ENCODE results near the gene CRYBG1. TPM values are rescaled to one million over a fixed set of nuclear protein-coding genes. Genes with fewer than 3 reads are reported as not detected.
A peak's percentile ranks its signal among the peaks of the same experiment; 100 is the strongest.

Gene CRYBG1
- total RNA-seq, 1 donor from 2014 or later = 27.5 TPM

DNA sequence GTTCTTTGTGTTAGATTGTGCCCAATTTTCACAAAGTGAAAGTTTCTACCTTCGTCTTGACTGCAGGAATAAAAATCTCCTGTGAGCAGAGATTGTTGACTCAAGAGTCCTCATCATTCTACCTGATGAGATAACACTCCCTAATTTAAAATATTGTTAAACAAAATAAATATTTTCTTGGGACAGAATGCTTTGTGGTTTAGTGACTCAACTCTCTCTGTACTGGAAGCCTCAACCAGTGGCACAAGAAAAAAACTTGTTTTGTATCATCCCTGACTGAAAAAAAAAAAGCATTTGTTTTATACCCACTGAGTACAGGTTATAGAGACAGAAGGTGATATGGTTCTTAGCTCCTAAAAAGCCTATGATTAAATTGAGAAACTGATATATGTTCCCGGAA, 78.9 kb downstream of the CRYBG1 start:
- intact Hi-C loops (cut with micrococcal nuclease) = no loop called here
- Mint-ChIP-seq H3K4me1 (ENCODE audit: low read depth) (peaks cover 12% of the 10 kb centered on the region), H3K27me3 (ENCODE audit: low read depth) (peaks cover 56% of the 10 kb centered on the region)

DNA sequence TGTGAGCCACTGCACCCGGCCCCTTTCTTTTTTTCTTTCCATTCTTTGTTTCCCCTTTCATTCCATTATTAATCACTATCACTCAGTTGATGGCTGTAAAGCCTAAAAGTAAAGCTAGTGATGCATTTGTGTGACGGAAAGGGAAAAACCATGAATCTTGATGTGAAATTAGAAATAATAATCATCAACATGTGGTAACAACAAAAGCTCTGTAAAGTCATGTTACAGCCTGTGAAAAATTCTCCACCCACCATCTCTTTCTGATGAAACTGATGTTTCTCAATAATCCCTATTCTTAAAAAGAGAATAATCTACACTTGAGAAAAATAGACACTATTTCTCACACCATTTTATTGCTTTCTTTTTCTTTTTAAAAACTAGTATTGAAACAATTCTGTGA, 80.0 kb downstream of the CRYBG1 start:
- intact Hi-C loops (cut with micrococcal nuclease) = no loop called here
- DNase-seq (ENCODE audit: low spot score) = no peak
- Mint-ChIP-seq H3K4me1 (ENCODE audit: low read depth) (peaks cover 13% of the 10 kb centered on the region), H3K36me3 (ENCODE audit: low read depth) (no peaks in the 10 kb centered on the region), H3K27me3 (ENCODE audit: low read depth) (peaks cover 53% of the 10 kb centered on the region), H3K4me3 (ENCODE audit: low read depth) (no peak overlapping the region), H3K27ac (no peak overlapping the region), H3K9me3 (no peaks in the 10 kb centered on the region)

More for the DNA sequence above, 78.9 kb downstream of the CRYBG1 start:
- Mint-ChIP-seq H3K4me3 (ENCODE audit: low read depth) (no peak overlapping the region), H3K36me3 (ENCODE audit: low read depth) (no peaks in the 10 kb centered on the region), H3K9me3 (no peaks in the 10 kb centered on the region), H3K27ac (no peak overlapping the region)
- DNase-seq (ENCODE audit: low spot score) = no peak

DNA sequence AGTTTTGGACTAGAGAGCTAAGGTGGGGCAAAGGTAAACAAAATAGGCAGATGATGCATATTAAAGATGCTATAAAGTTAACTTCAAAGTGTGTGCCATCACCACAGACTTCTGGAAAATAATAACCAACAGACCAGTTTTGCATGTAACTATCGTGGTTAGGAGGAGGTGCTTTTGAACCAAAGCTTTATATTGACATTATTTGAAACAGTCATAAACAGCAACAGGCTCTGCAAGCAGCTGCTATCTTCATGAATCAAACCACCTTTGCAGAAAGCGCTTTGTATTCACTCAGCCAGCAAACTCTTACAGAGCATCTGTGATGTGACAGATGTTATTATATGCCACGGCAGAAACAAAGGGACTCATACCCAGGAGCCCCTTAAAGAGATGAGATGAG, 81.9 kb downstream of the CRYBG1 start:
- no peak for DNase-seq (ENCODE audit: low spot score)
- Mint-ChIP-seq H3K27me3 (ENCODE audit: low read depth) (peaks cover 53% of the 10 kb centered on the region), H3K36me3 (ENCODE audit: low read depth) (no peaks in the 10 kb centered on the region), H3K4me3 (ENCODE audit: low read depth) (no peak overlapping the region), H3K9me3 (no peaks in the 10 kb centered on the region), H3K4me1 (ENCODE audit: low read depth) (peaks cover 13% of the 10 kb centered on the region), H3K27ac (no peak overlapping the region)
- intact Hi-C loops (cut with micrococcal nuclease) = no loop called here

DNA sequence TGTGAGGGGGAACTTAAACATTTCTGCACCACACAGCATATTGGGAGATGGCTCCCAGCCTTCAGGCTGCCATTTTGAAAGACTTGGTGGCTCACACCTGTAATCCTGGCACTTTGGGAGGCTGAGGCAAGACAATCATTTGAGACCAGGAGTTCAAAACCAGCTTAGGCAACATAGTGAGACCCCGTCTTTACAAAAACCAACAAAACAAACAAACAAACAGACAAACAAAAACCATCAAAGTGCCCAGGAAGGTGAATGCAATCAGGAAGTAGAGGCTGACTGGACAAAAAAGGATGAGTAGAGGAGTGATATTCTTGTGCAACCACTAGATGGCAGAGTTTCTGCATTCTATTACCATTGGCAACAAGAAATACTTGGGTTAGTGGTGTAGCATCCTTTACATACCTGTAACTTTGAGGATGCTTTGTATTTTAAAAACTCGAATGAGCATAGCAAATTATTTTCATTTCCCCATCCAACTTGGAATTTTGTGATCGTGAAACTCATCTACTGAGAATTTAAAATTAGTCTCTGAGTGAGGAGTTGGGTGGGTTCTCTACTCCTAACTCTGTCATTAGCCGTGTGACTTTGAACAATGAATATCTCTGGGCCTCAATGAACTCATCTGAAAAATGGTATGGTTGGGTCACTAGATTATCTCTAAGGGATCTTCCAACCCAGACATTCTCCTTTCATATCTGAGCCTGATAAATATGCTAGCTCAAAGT, 84.4 kb downstream of the CRYBG1 start:
- DNase-seq (ENCODE audit: low spot score) = peak; percentile 18

DNA sequence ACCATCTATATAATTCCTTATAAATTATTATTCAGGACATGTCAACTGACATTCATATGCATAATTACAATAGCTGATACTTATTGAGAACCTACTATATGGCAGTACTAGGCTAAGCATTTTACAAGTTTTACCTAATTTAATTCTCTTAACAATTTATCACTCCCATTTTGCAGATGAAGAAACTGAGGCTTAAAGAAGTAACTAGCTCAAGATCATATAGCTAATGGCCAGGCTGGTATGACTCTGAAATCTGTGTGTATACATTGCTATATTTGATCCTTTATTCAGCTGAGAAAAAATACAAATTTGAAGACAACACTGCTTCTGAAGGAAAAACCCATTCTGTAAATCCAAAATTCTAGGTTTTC, 85.0 kb downstream of the CRYBG1 start:
- no peak for DNase-seq (ENCODE audit: low spot score)
- Mint-ChIP-seq H3K27ac (no peak overlapping the region), H3K9me3 (no peaks in the 10 kb centered on the region), H3K4me1 (ENCODE audit: low read depth) (peaks cover 20% of the 10 kb centered on the region), H3K27me3 (ENCODE audit: low read depth) (peaks cover 33% of the 10 kb centered on the region), H3K36me3 (ENCODE audit: low read depth) (no peaks in the 10 kb centered on the region), H3K4me3 (ENCODE audit: low read depth) (no peak overlapping the region)
- intact Hi-C loops (cut with micrococcal nuclease) = loop anchor here (1.0 to 5.0 kb wide), 3 partner anchors 110 to 437 kb away; no protein-coding TSS in a partner anchor

More for the DNA sequence above, 84.4 kb downstream of the CRYBG1 start:
- Mint-ChIP-seq H3K9me3 (no peaks in the 10 kb centered on the region), H3K36me3 (ENCODE audit: low read depth) (no peaks in the 10 kb centered on the region), H3K27ac (no peak overlapping the region), H3K4me1 (ENCODE audit: low read depth) (peaks cover 22% of the 10 kb centered on the region), H3K27me3 (ENCODE audit: low read depth) (peaks cover 37% of the 10 kb centered on the region), H3K4me3 (ENCODE audit: low read depth) (no peak overlapping the region)
- intact Hi-C loops (cut with micrococcal nuclease) = loop anchor here (1.0 to 5.0 kb wide), 3 partner anchors 110 to 437 kb away; no protein-coding TSS in a partner anchor

DNA sequence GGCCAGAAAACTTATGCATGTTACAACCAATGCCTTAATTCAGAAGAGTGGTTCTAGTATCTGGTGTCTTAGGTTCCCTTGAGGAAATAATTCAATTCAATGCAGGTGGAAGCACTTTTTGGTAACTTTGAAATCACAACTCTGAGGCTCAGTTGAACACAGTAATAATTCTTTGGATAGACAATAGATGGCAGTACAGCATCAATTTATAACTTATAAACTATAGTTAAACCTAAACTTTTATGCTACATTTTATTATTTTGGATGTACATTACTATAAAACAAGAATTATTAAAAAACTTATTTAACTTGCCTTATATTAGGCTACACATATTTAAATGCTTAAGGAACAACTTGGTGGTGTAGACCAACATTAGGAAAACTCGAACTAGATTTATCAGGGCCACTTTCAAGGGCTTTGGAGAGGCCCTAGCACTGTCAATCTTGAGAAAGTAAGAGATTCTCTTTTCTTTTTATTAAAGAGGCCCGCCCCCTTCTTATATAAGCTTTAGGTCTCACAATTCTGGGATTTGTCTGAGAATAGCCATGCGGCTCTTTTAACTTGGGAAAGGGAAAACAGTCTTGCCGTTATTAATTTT, 85.9 kb downstream of the CRYBG1 start:
- no peak overlapping the region for H3K27ac Mint-ChIP-seq
- H3K27me3 Mint-ChIP-seq (ENCODE audit: low read depth) = peaks cover 24% of the 10 kb centered on the region
- no peaks in the 10 kb centered on the region for H3K9me3 Mint-ChIP-seq
- H3K4me3 Mint-ChIP-seq (ENCODE audit: low read depth) = no peak overlapping the region
- H3K36me3 Mint-ChIP-seq (ENCODE audit: low read depth) = no peaks in the 10 kb centered on the region
- H3K4me1 Mint-ChIP-seq (ENCODE audit: low read depth) = peaks cover 20% of the 10 kb centered on the region
- intact Hi-C loops (cut with micrococcal nuclease) = loop anchor here (1.0 to 5.0 kb wide), 4 partner anchors 64 to 533 kb away; no protein-coding TSS in a partner anchor
- no peak for DNase-seq (ENCODE audit: low spot score)

DNA sequence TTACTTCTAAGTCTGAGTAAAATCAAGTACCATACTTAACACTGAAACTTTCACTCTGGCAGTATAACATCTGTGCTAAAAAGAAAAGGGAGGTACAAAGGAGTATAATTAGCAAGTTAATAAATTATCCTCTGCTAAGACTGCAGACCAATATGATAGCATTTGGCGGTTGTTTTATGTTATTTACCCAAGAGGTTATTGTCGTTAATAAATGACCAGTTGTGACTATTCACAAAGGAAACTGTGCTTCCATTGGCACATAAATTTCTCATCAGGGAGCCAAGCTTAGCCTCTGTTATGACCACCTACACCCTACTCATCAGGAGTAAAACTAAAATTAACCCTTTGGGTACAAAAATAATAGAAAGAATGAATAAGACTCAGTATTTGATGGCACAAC, 86.5 kb downstream of the CRYBG1 start:
- Mint-ChIP-seq H3K27ac (no peak overlapping the region), H3K4me3 (ENCODE audit: low read depth) (no peak overlapping the region), H3K36me3 (ENCODE audit: low read depth) (no peaks in the 10 kb centered on the region), H3K9me3 (no peaks in the 10 kb centered on the region), H3K27me3 (ENCODE audit: low read depth) (peaks cover 20% of the 10 kb centered on the region), H3K4me1 (ENCODE audit: low read depth) (peaks cover 19% of the 10 kb centered on the region)
- intact Hi-C loops (cut with micrococcal nuclease) = loop anchor here (1.0 to 5.0 kb wide), 4 partner anchors 64 to 532 kb away; no protein-coding TSS in a partner anchor
- no peak for DNase-seq (ENCODE audit: low spot score)

DNA sequence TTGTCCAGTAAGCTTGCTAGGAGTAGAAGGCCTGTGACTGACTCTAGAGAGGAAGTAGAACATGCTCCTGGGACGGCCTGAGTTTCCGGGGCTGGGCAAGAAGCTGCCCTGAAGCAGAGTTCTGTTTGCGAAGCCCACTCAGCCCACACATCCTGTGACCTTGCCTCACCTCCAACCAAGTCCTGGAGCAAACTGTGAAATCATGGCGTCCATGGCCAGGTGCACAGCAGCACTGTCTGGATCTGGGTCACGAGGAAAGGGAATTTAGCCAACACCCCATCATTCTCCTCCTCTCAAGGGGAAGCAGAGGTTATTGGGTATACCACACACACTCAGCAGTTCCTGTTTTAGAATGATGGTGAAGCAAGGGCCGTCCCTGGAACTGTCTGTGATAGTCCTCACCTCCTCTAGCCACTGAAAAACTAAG, 87.5 kb downstream of the CRYBG1 start:
- Mint-ChIP-seq H3K4me1 (ENCODE audit: low read depth) (peaks cover 14% of the 10 kb centered on the region), H3K36me3 (ENCODE audit: low read depth) (no peaks in the 10 kb centered on the region), H3K27me3 (ENCODE audit: low read depth) (peaks cover 10% of the 10 kb centered on the region), H3K4me3 (ENCODE audit: low read depth) (no peak overlapping the region), H3K9me3 (no peaks in the 10 kb centered on the region), H3K27ac (no peak overlapping the region)
- intact Hi-C loops (cut with micrococcal nuclease) = loop anchor here (2.0 to 5.0 kb wide), 3 partner anchors 63 to 434 kb away; no protein-coding TSS in a partner anchor
- DNase-seq (ENCODE audit: low spot score) = no peak

DNA sequence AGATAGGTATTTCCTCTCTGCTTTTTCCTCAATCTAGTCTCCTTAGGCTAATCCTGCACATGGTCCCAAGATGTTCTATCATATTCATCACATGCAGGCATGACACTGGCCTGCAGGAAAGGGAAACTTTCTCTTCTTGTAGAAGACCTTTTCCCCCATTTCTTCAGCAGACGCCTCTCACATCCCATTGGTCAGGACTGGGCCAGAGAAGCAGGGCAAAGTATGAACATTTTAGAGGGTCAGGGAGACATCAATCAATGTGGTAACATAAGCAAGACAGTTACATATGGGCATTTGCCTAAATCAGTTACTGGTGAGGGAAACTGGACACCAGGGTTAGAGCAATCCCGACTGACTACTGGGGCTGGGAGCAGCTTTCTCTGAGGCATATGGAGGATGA, 90.1 kb downstream of the CRYBG1 start:
- H3K4me3 Mint-ChIP-seq (ENCODE audit: low read depth) = no peak overlapping the region
- H3K36me3 Mint-ChIP-seq (ENCODE audit: low read depth) = no peaks in the 10 kb centered on the region
- H3K27me3 Mint-ChIP-seq (ENCODE audit: low read depth) = peaks cover 3% of the 10 kb centered on the region
- H3K4me1 Mint-ChIP-seq (ENCODE audit: low read depth) = peaks cover 12% of the 10 kb centered on the region
- H3K27ac Mint-ChIP-seq = no peak overlapping the region
- H3K9me3 Mint-ChIP-seq = no peaks in the 10 kb centered on the region
- no peak for DNase-seq (ENCODE audit: low spot score)
- intact Hi-C loops (cut with micrococcal nuclease) = no loop called here

DNA sequence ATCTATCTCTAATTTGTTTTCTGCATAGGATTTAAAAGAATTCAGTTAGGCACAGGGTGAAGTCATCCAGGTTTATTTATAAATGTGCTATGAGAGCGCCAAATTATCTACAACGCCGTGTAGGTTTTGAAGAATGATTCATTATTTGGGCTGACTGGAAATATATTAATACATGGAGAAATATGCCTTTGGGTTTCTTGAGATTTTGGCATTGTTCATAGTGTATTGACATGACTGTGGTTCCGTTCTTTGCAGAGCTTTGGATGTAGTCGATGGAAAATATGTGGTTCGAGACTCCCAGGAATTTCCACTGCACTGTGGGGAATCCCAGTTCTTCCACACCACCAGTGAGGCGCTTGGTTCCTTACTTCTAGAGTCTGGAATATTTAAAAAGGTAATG, 90.9 kb downstream of the CRYBG1 start:
- no peaks in the 10 kb centered on the region for H3K36me3 Mint-ChIP-seq (ENCODE audit: low read depth)
- H3K4me3 Mint-ChIP-seq (ENCODE audit: low read depth) = no peak overlapping the region
- no peak overlapping the region for H3K27ac Mint-ChIP-seq
- H3K9me3 Mint-ChIP-seq = no peaks in the 10 kb centered on the region
- peaks cover 12% of the 10 kb centered on the region for H3K4me1 Mint-ChIP-seq (ENCODE audit: low read depth)
- intact Hi-C loops (cut with micrococcal nuclease) = no loop called here
- peaks cover 2% of the 10 kb centered on the region for H3K27me3 Mint-ChIP-seq (ENCODE audit: low read depth)
- DNase-seq (ENCODE audit: low spot score) = no peak

DNA sequence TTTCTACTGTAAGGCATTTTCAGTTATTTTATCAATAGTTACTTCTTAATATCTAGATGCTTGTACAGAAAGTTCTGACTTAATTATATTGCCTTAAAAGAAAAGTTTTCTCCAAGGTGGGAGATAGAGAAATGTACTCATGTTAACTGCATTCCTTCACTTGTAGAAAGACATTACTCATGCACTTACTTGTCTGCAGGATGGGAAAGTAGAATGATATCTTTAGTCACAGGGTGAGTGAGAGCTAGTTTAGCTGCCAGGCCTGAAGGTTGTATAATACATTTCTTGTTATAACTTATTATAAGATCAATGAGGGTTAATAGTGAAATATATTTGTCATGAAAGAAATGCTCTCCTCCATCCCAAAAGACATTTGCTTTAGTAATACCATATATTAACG, 92.1 kb downstream of the CRYBG1 start:
- H3K4me3 Mint-ChIP-seq (ENCODE audit: low read depth) = no peak overlapping the region
- peaks cover 11% of the 10 kb centered on the region for H3K4me1 Mint-ChIP-seq (ENCODE audit: low read depth)
- H3K9me3 Mint-ChIP-seq = no peaks in the 10 kb centered on the region
- intact Hi-C loops (cut with micrococcal nuclease) = no loop called here
- H3K36me3 Mint-ChIP-seq (ENCODE audit: low read depth) = no peaks in the 10 kb centered on the region
- no peak for DNase-seq (ENCODE audit: low spot score)
- peaks cover 3% of the 10 kb centered on the region for H3K27me3 Mint-ChIP-seq (ENCODE audit: low read depth)
- no peak overlapping the region for H3K27ac Mint-ChIP-seq

DNA sequence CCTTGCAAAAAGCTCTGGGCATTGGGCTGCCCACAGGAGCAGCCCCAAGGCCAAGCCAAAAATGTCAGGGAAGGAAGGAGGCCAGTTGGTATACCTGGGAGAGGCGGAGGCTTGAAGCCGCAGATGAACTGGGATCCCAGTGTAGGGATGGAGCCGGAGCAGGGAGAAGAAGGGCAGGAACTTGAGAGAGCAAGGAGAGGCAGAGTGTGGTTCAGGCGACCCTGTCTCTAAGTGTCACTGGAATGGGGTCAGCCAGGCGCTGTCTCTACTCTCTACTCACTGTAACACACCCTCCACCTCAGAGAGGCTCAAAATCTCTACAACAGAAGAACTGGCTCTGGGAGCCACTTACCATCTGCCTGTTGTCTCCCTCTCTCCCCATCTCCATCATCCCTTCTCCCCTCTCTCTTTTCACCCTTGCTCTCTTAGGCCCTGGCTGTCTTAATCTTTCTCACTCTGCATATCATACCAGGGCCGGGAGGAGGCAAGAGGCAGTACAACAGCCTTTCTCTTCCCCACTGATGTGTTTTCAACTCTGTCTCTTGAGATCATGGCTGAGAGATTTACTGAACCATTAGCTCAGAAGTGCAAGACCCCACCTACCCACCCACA, 93.3 kb downstream of the CRYBG1 start:
- Mint-ChIP-seq H3K4me3 (ENCODE audit: low read depth) (no peak overlapping the region), H3K9me3 (no peaks in the 10 kb centered on the region), H3K27me3 (ENCODE audit: low read depth) (peaks cover 4% of the 10 kb centered on the region), H3K4me1 (ENCODE audit: low read depth) (no peaks in the 10 kb centered on the region), H3K27ac (no peak overlapping the region), H3K36me3 (ENCODE audit: low read depth) (no peaks in the 10 kb centered on the region)
- intact Hi-C loops (cut with micrococcal nuclease) = no loop called here
- no peak for DNase-seq (ENCODE audit: low spot score)

DNA sequence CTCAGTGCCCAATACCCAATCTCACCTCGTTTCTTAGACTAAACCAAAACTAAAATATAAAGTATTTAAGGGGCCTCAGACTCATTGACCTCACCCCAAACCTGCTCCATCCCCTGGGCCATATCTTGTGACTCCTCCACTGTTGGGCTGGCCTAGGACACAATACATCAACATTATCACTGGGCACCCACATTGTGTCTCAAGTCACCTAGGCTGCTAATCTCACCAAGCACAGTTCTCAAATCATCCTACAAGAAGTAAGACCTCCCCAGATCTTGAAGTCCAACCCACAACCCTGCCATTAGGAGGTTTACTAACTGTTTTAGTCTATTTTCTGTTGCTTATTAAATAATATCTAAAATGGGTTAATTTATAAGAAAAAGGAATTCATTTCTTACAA, 96.2 kb downstream of the CRYBG1 start:
- Mint-ChIP-seq H3K27me3 (ENCODE audit: low read depth) (peaks cover 7% of the 10 kb centered on the region), H3K4me3 (ENCODE audit: low read depth) (no peak overlapping the region), H3K9me3 (no peaks in the 10 kb centered on the region), H3K4me1 (ENCODE audit: low read depth) (peaks cover 2% of the 10 kb centered on the region), H3K36me3 (ENCODE audit: low read depth) (no peaks in the 10 kb centered on the region), H3K27ac (no peak overlapping the region)
- DNase-seq (ENCODE audit: low spot score) = no peak
- intact Hi-C loops (cut with micrococcal nuclease) = no loop called here

All from activated T-helper 2 cell treated with anti-CD3 and anti-CD28 coated beads, Interferon-gamma antibody, Interleukin-2, Interleukin-4, amounts not matched to agents 10 μg/mL and 5 μg/mL and 100 μg/mL, durations not matched to agents 14 hours and 24 hours and 36 hours (primary cell).